ENCODE results near the gene TJAP1.

TJAP1 gene

DNA sequence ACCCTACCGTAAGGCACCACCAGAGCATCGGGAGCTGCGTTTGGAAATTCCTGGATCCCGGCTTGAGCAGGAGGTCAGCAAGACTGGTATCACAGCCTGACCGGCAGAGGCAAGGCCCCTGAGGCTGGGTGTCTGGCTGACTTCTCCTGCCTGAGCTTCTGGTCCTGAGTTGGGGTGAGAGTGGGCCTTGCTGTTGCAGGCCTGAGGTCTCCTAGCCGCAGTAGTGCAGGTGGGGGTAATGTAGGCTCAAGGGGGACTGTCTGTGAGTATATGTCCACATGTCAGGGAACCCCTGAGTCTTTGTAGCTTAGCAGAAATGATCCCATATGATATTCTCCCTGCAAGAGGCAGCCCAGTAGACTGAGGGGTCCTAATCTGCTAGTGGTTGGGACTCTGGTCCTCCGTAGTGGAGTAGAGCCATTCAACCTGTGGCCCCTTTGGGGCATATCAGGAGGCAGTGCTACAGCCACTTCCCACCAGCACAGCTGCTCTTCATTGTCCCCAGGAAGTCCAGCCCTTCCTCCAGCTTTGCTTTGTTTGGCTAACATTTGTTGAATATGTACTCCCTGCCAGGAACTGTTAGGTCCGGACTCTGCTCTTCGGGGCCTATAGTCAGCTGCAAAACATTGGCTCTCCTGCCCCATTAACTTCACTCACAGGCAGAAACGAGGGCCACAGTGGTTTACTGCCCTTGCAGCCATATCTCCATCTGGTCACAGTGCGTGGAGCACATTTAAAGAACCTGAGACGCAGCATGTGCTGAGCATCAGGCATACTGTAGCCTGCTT lies 21.9 kb downstream of the TJAP1 start:
- peaks cover 11% of the 10 kb centered on the region for H3K4me1 ChIP-seq (ENCODE audit: control insufficient read depth, insufficient read depth, low read length)
- no peak overlapping the region for H3K27ac ChIP-seq (ENCODE audit: insufficient read depth, low read depth, low read length, poor library complexity, severe bottlenecking)
- H3K4me3 ChIP-seq (ENCODE audit: insufficient read depth, low read depth, low read length) = no peak overlapping the region
- no peaks in the 10 kb centered on the region for H3K27me3 ChIP-seq (ENCODE audit: control insufficient read depth, insufficient read depth, low read length, poor library complexity, severe bottlenecking)
- peaks cover 36% of the 10 kb centered on the region for H3K36me3 ChIP-seq (ENCODE audit: control insufficient read depth, insufficient read depth, low read length)
- H3K9me3 ChIP-seq (ENCODE audit: control insufficient read depth, low read length) = no peaks in the 10 kb centered on the region
- 94 to 95% methylated on average over 12 of the region's 12 CpGs for WGBS, 2 experiments

DNA sequence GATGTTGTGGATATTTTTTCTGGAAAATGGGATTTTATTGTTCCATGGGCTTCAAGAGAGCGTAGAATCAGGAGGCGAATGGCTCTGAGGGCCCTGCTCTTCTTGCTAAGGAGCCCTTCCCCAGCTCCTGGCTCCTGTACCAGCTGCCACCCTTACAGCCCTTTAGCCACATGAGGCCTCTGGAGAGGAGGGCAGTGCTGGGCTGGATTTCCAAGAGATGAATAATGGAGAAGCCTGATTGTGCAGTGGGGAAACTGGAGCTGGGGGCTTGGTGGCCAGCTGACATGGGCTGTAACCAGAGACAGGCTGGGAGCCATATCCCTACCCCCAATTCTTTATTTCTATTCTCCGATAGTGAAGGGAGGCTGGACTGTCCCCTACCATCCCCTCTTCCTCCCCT lies 23.6 kb downstream of the TJAP1 start:
- Histone ChIP-seq H3K4me1 (ENCODE audit: control insufficient read depth, insufficient read depth, low read length) (peaks cover 5% of the 10 kb centered on the region), H3K36me3 (ENCODE audit: control insufficient read depth, insufficient read depth, low read length) (peaks cover 36% of the 10 kb centered on the region), H3K9me3 (ENCODE audit: control insufficient read depth, low read length) (no peaks in the 10 kb centered on the region), H3K27me3 (ENCODE audit: control insufficient read depth, insufficient read depth, low read length, poor library complexity, severe bottlenecking) (no peaks in the 10 kb centered on the region), H3K27ac (ENCODE audit: insufficient read depth, low read depth, low read length, poor library complexity, severe bottlenecking) (no peak overlapping the region), H3K4me3 (ENCODE audit: insufficient read depth, low read depth, low read length) (no peak overlapping the region)
- WGBS, 2 experiments = 99% methylated on average over 3 of the region's 3 CpGs

DNA sequence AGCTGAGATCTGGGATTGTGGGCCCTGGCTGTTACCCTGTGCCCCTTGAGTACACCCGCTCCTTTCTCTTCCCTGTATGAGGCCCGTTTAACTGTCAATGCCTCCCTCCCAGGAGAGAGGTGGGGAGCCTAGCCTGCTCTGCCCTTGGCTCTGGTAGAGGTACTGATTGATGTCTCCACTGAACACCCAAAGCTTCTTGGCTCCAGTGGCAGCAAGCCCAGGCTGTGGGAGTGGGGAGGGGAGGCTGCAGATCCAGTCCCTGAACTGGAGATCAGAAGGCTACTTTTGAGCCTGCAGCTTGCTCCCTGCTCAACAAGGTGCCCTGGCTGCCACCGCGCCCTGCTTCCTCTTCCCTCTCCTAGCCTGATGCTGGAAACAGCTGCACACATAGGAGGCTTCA lies 25.3 kb downstream of the TJAP1 start:
- Histone ChIP-seq H3K4me3 (ENCODE audit: insufficient read depth, low read depth, low read length) (no peak overlapping the region), H3K36me3 (ENCODE audit: control insufficient read depth, insufficient read depth, low read length) (peaks cover 36% of the 10 kb centered on the region)
- 95 to 98% methylated on average over 4 of the region's 4 CpGs for WGBS, 2 experiments

DNA sequence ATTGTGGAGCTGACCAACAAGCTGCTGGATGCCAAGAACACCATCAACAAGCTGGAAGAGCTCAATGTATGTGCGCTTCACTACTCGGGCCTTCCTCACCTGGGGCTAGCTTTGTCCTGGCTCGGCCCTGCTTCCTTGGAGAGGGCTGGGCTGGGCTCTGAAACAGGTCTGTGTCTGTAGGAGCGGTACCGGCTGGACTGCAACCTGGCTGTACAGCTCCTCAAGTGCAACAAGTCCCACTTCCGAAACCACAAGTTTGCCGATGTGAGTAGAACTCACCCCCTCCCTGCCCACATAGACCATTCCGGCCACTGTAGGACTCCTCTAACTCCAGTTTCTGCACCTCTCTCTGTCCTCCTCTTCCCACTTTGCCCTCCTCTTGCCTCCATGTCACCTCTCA lies 26.1 kb downstream of the TJAP1 start:
- no peak overlapping the region for H3K4me3 ChIP-seq (ENCODE audit: insufficient read depth, low read depth, low read length)
- no peaks in the 10 kb centered on the region for H3K9me3 ChIP-seq (ENCODE audit: control insufficient read depth, low read length)
- H3K4me1 ChIP-seq (ENCODE audit: control insufficient read depth, insufficient read depth, low read length) = no peaks in the 10 kb centered on the region
- 94 to 96% methylated on average over 8 of the region's 8 CpGs for WGBS, 2 experiments
- H3K27ac ChIP-seq (ENCODE audit: insufficient read depth, low read depth, low read length, poor library complexity, severe bottlenecking) = no peak overlapping the region
- H3K27me3 ChIP-seq (ENCODE audit: control insufficient read depth, insufficient read depth, low read length, poor library complexity, severe bottlenecking) = peaks cover 15% of the 10 kb centered on the region
- H3K36me3 ChIP-seq (ENCODE audit: control insufficient read depth, insufficient read depth, low read length) = peaks cover 32% of the 10 kb centered on the region

More for the DNA sequence above, 25.3 kb downstream of the TJAP1 start:
- H3K27me3 ChIP-seq (ENCODE audit: control insufficient read depth, insufficient read depth, low read length, poor library complexity, severe bottlenecking) = peaks cover 7% of the 10 kb centered on the region
- H3K4me1 ChIP-seq (ENCODE audit: control insufficient read depth, insufficient read depth, low read length) = no peaks in the 10 kb centered on the region
- H3K27ac ChIP-seq (ENCODE audit: insufficient read depth, low read depth, low read length, poor library complexity, severe bottlenecking) = no peak overlapping the region
- H3K9me3 ChIP-seq (ENCODE audit: control insufficient read depth, low read length) = no peaks in the 10 kb centered on the region

DNA sequence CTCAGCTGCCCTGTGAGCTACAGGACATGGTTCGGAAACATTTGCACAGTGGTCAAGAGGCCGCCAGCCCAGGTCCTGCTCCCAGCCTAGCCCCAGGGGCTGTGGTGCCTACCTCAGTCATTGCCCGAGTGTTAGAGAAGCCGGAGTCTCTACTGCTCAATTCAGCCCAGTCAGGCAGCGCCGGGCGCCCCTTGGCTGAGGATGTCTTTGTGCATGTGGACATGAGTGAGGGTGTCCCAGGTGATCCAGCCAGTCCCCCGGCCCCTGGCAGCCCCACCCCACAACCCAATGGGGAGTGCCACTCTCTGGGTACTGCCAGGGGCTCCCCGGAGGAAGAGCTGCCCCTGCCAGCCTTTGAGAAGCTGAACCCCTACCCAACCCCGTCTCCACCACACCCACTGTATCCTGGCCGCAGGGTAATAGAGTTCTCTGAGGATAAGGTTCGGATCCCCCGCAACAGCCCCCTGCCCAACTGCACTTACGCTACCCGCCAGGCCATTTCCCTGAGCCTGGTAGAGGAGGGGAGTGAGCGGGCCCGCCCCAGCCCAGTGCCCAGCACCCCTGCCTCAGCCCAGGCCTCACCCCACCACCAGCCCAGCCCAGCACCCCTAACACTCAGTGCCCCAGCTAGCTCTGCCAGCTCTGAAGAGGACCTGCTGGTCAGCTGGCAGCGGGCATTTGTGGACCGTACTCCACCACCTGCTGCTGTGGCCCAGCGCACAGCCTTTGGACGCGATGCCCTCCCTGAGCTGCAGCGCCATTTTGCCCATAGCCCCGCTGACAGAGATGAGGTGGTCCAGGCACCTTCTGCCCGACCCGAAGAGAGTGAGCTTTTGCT lies 27.6 kb downstream of the TJAP1 start:
- Histone ChIP-seq H3K9me3 (ENCODE audit: control insufficient read depth, low read length) (no peaks in the 10 kb centered on the region), H3K27ac (ENCODE audit: insufficient read depth, low read depth, low read length, poor library complexity, severe bottlenecking) (no peak overlapping the region), H3K4me3 (ENCODE audit: insufficient read depth, low read depth, low read length) (no peak overlapping the region), H3K4me1 (ENCODE audit: control insufficient read depth, insufficient read depth, low read length) (no peaks in the 10 kb centered on the region), H3K36me3 (ENCODE audit: control insufficient read depth, insufficient read depth, low read length) (peaks cover 21% of the 10 kb centered on the region), H3K27me3 (ENCODE audit: control insufficient read depth, insufficient read depth, low read length, poor library complexity, severe bottlenecking) (peaks cover 31% of the 10 kb centered on the region)
- 94 to 97% methylated on average over 26 of the region's 26 CpGs for whole genome bisulfite sequencing, 2 experiments

DNA sequence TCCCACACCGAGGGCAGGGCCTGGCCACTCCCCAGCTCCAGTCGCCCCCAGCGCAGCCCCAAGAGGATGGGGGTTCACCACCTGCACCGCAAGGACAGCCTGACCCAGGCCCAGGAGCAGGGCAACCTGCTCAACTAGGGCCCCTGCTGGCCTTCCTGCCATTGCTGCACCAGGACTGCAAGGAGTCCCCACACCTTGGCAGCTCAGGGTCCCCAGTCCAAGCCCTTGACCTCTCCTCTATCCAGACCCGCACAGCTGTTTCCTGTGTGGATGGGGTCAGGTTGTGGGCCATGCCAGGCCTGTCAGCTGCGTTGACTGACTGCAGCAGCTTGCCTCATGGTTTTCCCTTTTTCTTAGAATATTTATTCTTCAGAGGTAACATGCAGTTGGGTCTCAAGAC lies 28.3 kb downstream of the TJAP1 start:
- Histone ChIP-seq H3K9me3 (ENCODE audit: control insufficient read depth, low read length) (no peaks in the 10 kb centered on the region), H3K36me3 (ENCODE audit: control insufficient read depth, insufficient read depth, low read length) (peaks cover 15% of the 10 kb centered on the region), H3K4me1 (ENCODE audit: control insufficient read depth, insufficient read depth, low read length) (no peaks in the 10 kb centered on the region), H3K27me3 (ENCODE audit: control insufficient read depth, insufficient read depth, low read length, poor library complexity, severe bottlenecking) (peaks cover 32% of the 10 kb centered on the region), H3K4me3 (ENCODE audit: insufficient read depth, low read depth, low read length) (no peak overlapping the region), H3K27ac (ENCODE audit: insufficient read depth, low read depth, low read length, poor library complexity, severe bottlenecking) (no peak overlapping the region)
- 90% methylated on average over 6 of the region's 6 CpGs for WGBS, 2 experiments

DNA sequence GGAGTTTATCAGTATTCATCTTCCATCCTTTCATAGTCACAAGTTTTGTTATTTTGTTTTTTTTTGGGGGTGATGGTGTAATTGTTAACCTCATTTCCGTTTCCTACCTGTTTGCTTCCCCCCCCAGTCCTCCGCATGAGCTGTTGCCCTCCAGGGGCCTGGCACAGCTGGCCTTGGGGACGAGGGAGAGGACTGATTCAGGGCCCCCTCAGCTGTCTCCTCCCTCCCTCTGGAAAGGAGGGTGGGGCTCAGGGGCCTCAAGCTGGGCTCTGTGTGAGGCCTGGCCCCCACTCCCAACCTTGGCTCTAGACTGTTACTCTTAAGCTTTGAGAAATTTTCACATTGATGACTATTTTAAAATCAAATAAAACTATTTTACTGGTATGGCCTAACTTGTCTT lies 28.8 kb downstream of the TJAP1 start:
- no peak overlapping the region for H3K4me3 ChIP-seq (ENCODE audit: insufficient read depth, low read depth, low read length)
- H3K27ac ChIP-seq (ENCODE audit: insufficient read depth, low read depth, low read length, poor library complexity, severe bottlenecking) = no peak overlapping the region
- H3K36me3 ChIP-seq (ENCODE audit: control insufficient read depth, insufficient read depth, low read length) = peaks cover 12% of the 10 kb centered on the region
- no peaks in the 10 kb centered on the region for H3K9me3 ChIP-seq (ENCODE audit: control insufficient read depth, low read length)
- no peaks in the 10 kb centered on the region for H3K4me1 ChIP-seq (ENCODE audit: control insufficient read depth, insufficient read depth, low read length)
- H3K27me3 ChIP-seq (ENCODE audit: control insufficient read depth, insufficient read depth, low read length, poor library complexity, severe bottlenecking) = peaks cover 32% of the 10 kb centered on the region
- WGBS, 2 experiments = 90 to 95% methylated on average over 3 of the region's 3 CpGs

DNA sequence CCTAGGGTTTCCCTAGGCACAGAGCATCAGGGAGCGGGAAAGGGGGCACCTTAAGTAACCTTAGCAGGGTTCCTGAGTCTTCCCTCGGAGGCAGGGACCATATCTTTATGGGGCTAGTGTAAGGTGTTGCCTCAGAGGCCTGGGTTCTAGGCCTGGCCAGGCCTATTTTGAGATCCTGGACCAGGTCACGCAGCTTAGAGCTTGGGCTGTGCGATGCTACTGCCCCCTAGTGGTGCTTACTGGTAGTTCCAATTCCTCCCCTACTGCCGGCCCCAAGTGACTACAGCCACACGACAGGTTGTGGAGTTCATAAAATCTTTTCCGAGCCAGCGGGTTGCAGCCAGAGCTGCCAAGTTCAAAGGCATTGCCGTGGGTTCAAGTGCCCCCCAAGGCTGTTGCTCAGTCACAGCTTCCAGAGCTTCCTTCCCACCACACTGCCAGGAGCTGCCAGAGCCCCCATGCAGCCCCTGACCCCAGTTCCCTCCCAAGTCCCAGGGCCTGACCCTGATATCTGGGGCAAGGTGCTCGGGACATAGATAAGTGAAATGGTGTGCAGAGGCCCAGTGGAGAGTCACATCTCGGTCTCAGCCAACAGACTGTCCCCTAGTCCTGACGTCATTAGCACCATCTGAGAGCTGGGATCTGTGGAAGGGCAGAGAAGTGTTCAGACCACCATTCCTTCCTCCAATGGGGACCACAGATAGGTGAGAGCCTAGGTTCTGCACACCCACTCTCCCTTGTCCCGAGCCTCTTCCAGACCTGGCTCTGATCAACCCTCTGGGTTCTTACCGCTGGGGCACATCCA lies 29.5 kb downstream of the TJAP1 start:
- Histone ChIP-seq H3K4me1 (ENCODE audit: control insufficient read depth, insufficient read depth, low read length) (no peaks in the 10 kb centered on the region), H3K4me3 (ENCODE audit: insufficient read depth, low read depth, low read length) (no peak overlapping the region), H3K27ac (ENCODE audit: insufficient read depth, low read depth, low read length, poor library complexity, severe bottlenecking) (no peak overlapping the region), H3K9me3 (ENCODE audit: control insufficient read depth, low read length) (no peaks in the 10 kb centered on the region), H3K36me3 (ENCODE audit: control insufficient read depth, insufficient read depth, low read length) (peaks cover 7% of the 10 kb centered on the region), H3K27me3 (ENCODE audit: control insufficient read depth, insufficient read depth, low read length, poor library complexity, severe bottlenecking) (peaks cover 32% of the 10 kb centered on the region)
- WGBS, 2 experiments = 42 to 44% methylated on average over 14 of the region's 14 CpGs

DNA sequence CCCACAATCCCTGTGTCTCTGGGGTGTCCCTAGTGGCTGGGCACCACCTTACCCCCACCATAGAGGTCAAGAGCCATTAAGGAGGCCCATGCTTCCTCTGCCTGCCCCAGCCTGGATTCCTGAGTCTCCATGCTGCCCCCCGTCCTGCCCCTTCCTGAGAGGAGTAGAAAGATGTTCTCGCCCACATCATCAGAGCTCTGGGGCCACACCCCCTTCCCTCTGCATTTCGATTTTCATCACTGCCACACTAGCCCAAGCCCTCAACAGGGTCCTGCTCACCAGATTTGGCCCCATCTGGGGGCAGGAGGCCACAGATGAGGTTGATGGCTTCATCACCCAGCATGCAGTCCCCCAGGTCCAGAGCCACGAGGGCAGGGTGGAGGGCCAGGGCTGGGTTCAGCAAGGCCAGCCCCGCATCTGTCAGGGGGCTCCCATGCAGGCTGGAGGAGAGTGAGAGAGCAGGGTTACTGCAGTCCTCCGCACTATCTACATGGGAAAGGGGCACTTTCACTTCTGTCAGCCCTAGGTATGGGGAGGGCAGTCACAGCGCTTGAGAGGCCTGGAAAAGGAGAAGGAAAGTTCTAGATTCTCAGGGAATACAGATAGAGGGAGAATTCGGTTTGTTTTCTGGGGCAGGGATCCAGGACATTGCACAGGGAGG lies 31.2 kb downstream of the TJAP1 start:
- 75 to 84% methylated on average over 8 of the region's 8 CpGs for whole genome bisulfite sequencing, 2 experiments
- peaks cover 12% of the 10 kb centered on the region for H3K36me3 ChIP-seq (ENCODE audit: control insufficient read depth, insufficient read depth, low read length)
- H3K9me3 ChIP-seq (ENCODE audit: control insufficient read depth, low read length) = no peaks in the 10 kb centered on the region
- H3K4me1 ChIP-seq (ENCODE audit: control insufficient read depth, insufficient read depth, low read length) = no peaks in the 10 kb centered on the region
- peaks cover 32% of the 10 kb centered on the region for H3K27me3 ChIP-seq (ENCODE audit: control insufficient read depth, insufficient read depth, low read length, poor library complexity, severe bottlenecking)
- no peak overlapping the region for H3K4me3 ChIP-seq (ENCODE audit: insufficient read depth, low read depth, low read length)
- no peak overlapping the region for H3K27ac ChIP-seq (ENCODE audit: insufficient read depth, low read depth, low read length, poor library complexity, severe bottlenecking)
